Muscle layer of colon (tissue), 2 donors: ENCODE results near the gene SLC19A3.
"Not testable (repeated sequence)": the region's sequence is repeated elsewhere in the genome, so short reads cannot be mapped to it uniquely, and the experiment has no call there.

Experiments used
- H3K27ac ChIP-seq: one replicate; pipeline ENCODE4 v1.7.0; 2013; ENCODE audit warnings: low read depth, mild to moderate bottlenecking, low read length, moderate library complexity
- H3K27me3 ChIP-seq, 2 donors: one replicate each; pipeline ENCODE4 v1.7.0; 2013; ENCODE audit warnings: low read length in 2 of 2, mild to moderate bottlenecking in 2 of 2; ENCODE audit not compliant: insufficient read depth in 2 of 2, control insufficient read depth in 1 of 2
- H3K36me3 ChIP-seq: one replicate; pipeline ENCODE4 v1.7.0; 2013; ENCODE audit warnings: mild to moderate bottlenecking, low read length; ENCODE audit not compliant: insufficient read depth
- H3K4me1 ChIP-seq: one replicate; pipeline ENCODE4 v1.7.0; 2013; ENCODE audit warnings: mild to moderate bottlenecking, low read length; ENCODE audit not compliant: insufficient read depth
- H3K4me3 ChIP-seq, 2 donors: one replicate each; pipeline ENCODE4 v1.7.0; 2013; ENCODE audit warnings: low read length in 2 of 2, low read depth in 1 of 2, mild to moderate bottlenecking in 1 of 2, moderate library complexity in 1 of 2
- H3K9ac ChIP-seq: one replicate; pipeline ENCODE4 v1.7.0; 2013; ENCODE audit warnings: low read length
- H3K9me3 ChIP-seq: one replicate; pipeline ENCODE4 v1.7.0; 2013; ENCODE audit warnings: mild to moderate bottlenecking, low read length
- donor health status: abdominal sarcoma.
- donor health status: Adenocarcinoma of cecum.

Gene SLC19A3

GRCh38 chr2:227717687-227718567 lies at the start of gene SLC19A3:
TSS of gene SLC19A3 (minus strand) at chr2:227718028. CDS start at chr2:227702318, 15,710 bp downstream.
- Histone ChIP-seq H3K27me3 (no peaks in the 10 kb centered on the region), H3K27ac (peak within 1 kb of the TSS; percentile 55), H3K9me3 (no peaks in the 10 kb centered on the region), H3K9ac (no peak within 1 kb of the TSS), H3K4me3 (peak within 1 kb of the TSS; percentile 24 to 51), H3K36me3 (no peaks in the 10 kb centered on the region), H3K4me1 (no peaks in the 10 kb centered on the region)

GRCh38 chr2:227766373-227766883 lies 48.6 kb upstream of the SLC19A3 start:
- Histone ChIP-seq H3K4me3 (no peak overlapping the region), H3K36me3 (no peaks in the 10 kb centered on the region), H3K9me3 (no peaks in the 10 kb centered on the region), H3K27me3 (no peaks in the 10 kb centered on the region), H3K4me1 (no peaks in the 10 kb centered on the region), H3K9ac (no peak overlapping the region), H3K27ac (no peak overlapping the region)

DNA sequence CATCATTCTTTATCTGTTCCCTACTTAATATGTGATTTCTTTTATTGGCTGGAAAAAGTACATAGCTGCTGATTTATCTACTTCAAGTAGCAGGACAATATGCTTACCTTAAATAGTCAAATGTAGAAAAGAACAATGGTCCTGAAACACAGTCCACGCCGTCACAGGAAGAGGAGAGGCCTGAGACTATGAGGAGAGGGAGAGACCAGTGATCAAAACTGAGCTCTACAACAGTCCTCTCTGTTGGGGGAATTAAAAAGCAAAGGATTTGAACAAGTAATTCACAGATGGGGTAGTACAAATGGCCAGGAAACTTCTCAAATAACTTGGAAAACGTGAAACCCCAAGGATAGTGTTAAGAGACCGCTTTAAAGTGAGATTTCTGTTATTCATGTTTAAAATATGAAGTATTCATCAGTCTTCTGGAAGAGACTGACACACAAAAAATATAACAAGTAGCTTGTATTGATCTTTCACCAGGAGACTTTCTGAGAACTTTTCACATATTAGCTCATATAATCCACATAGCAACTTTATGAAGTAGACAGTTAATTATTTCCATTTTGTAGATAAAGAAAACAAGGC lies 48.1 kb upstream of the SLC19A3 start:
- H3K27ac ChIP-seq: no peak overlapping the region
- H3K36me3 ChIP-seq: no peaks in the 10 kb centered on the region
- no peaks in the 10 kb centered on the region for H3K4me1 ChIP-seq
- H3K9ac ChIP-seq: no peak overlapping the region
- H3K4me3 ChIP-seq: no peak overlapping the region
- no peaks in the 10 kb centered on the region for H3K9me3 ChIP-seq
- no peaks in the 10 kb centered on the region for H3K27me3 ChIP-seq

- Histone ChIP-seq H3K27ac (no peak overlapping the region), H3K9ac (no peak overlapping the region)
Observed at GRCh38 chr2:227761740-227762476, 44.1 kb upstream of the SLC19A3 start.

GRCh38 chr2:227759411-227760118 lies 41.7 kb upstream of the SLC19A3 start:
- Histone ChIP-seq H3K27me3 (no peaks in the 10 kb centered on the region), H3K9ac (no peak overlapping the region), H3K27ac (no peak overlapping the region), H3K36me3 (no peaks in the 10 kb centered on the region), H3K4me1 (no peaks in the 10 kb centered on the region), H3K9me3 (no peaks in the 10 kb centered on the region), H3K4me3 (no peak overlapping the region)

More at GRCh38 chr2:227761740-227762476, 44.1 kb upstream of the SLC19A3 start:
- H3K36me3 ChIP-seq: no peaks in the 10 kb centered on the region
- no peaks in the 10 kb centered on the region for H3K4me1 ChIP-seq
- no peak overlapping the region for H3K4me3 ChIP-seq
- no peaks in the 10 kb centered on the region for H3K9me3 ChIP-seq
- H3K27me3 ChIP-seq: no peaks in the 10 kb centered on the region

GRCh38 chr2:227756261-227756660 lies 38.4 kb upstream of the SLC19A3 start:
- not testable (repeated sequence) for H3K27ac ChIP-seq, H3K4me1 ChIP-seq, H3K36me3 ChIP-seq, H3K4me3 ChIP-seq, H3K9me3 ChIP-seq, H3K27me3 ChIP-seq, H3K9ac ChIP-seq

DNA sequence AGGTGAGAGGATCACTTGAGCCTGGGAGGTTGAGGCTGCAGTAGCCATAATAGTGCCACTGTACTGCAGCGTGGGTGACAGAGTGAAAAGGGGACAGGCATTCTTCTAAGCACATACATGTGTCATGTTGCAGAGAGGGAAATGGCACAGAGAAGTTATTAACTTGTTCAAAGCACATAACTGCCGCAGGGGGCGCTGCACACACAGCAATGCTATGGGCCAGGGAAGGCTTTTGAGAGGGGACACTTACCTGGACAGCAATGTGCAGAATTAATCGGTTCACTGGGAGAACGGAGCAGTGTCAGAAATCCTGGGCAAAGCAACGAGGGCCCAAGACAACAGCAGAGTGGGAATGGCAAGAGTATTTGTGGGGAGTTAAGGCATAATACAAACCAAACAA lies 30.3 kb upstream of the SLC19A3 start:
- Histone ChIP-seq H3K9me3 (no peaks in the 10 kb centered on the region), H3K9ac (no peak overlapping the region), H3K27ac (no peak overlapping the region), H3K4me1 (no peaks in the 10 kb centered on the region), H3K4me3 (no peak overlapping the region), H3K27me3 (no peaks in the 10 kb centered on the region), H3K36me3 (no peaks in the 10 kb centered on the region)

- H3K4me3 ChIP-seq: no peak within 1 kb of the TSS
- H3K9ac ChIP-seq: no peak within 1 kb of the TSS
- no peaks in the 10 kb centered on the region for H3K9me3 ChIP-seq
- no peaks in the 10 kb centered on the region for H3K27me3 ChIP-seq
- no peaks in the 10 kb centered on the region for H3K36me3 ChIP-seq
- no peak within 1 kb of the TSS for H3K27ac ChIP-seq
- no peaks in the 10 kb centered on the region for H3K4me1 ChIP-seq
Observed at GRCh38 chr2:227745594-227745993, 27.8 kb upstream of the SLC19A3 start, which contains the start of gene SCYGR8. TSS of gene SCYGR8 (plus strand) at chr2:227745894. CDS start at chr2:227745894, 0 bp downstream.

- H3K4me3 ChIP-seq, H3K27ac ChIP-seq, H3K4me1 ChIP-seq, H3K27me3 ChIP-seq, H3K9ac ChIP-seq, H3K36me3 ChIP-seq, H3K9me3 ChIP-seq: not testable (repeated sequence)
Observed at GRCh38 chr2:227740705-227741104, 22.9 kb upstream of the SLC19A3 start.

DNA sequence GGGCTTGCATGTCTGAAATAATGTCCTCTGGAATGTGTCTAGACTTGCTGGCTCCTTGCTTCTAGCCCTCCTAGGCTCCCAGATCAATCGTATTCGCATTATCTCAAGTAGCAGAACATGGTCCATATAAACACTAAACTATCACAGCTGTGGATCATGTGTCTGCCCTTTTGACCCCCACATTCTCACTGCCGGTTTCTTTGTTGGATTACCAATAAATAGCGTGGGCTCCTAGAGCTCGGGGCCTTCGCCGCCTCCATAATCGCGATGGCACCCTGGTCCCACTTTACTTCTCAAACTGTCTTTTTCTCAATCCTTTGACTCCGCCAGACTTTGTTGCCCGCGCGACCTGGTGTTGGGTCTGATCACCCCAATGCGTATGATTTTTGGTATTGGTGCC lies 21.5 kb upstream of the SLC19A3 start:
- Histone ChIP-seq H3K9me3 (no peaks in the 10 kb centered on the region), H3K27me3 (no peaks in the 10 kb centered on the region), H3K27ac (no peak overlapping the region), H3K36me3 (no peaks in the 10 kb centered on the region), H3K4me1 (no peaks in the 10 kb centered on the region), H3K9ac (no peak overlapping the region), H3K4me3 (no peak overlapping the region)

DNA sequence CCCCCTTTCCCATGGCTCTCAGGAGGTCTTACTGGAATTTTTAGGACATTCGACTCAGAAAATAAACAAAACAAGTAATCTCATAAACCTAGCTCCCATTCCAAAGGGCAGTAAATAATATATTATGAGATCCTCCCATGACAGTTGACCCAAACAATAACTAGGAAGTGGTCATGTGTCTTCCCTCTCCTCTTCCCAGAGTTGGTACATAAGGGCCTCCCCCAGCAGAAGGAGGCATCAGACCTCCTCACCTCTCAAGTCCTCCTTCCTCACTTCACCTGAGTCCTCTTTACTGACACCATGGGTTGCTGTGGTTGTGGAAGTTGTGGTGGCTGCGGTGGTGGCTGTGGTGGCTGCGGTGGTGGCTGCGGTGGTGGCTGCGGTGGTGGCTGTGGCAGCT lies 10.2 kb upstream of the SLC19A3 start, which contains the start of gene SCYGR7:
Gene SCYGR7 (plus strand): TSS at position 301 of the 400 bp plus-strand sequence. CDS start 0 bp downstream, at position 301.
- Histone ChIP-seq H3K36me3 (no peaks in the 10 kb centered on the region), H3K9ac (no peak within 1 kb of the TSS), H3K4me3 (no peak within 1 kb of the TSS), H3K27me3 (no peaks in the 10 kb centered on the region), H3K27ac (no peak within 1 kb of the TSS), H3K4me1 (no peaks in the 10 kb centered on the region), H3K9me3 (no peaks in the 10 kb centered on the region)
